Measurements from ENCODE around the gene PCSK4.

DNA sequence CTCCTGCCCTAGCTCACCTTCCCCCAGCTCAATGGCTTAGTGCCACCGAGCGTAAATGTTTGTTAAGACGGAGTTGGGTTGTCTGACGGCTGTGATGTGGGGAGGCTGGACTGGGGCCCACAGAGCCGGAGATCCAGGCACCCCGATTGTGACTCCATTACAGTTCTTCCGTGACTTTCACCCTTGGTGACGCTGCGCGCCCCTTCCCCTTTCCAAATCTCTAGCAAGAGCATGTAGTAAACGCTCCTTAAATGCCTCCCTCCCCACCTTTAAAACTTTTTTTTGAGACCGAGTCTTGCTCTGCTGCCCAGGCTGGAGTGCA lies 1.7 kb upstream of the PCSK4 start:
- TF ChIP-seq CTCF (conservative IDR thresholded peaks at IDR 0.05; ENCODE audit: low read length) (no peak), EZH2phosphoT487 (IDR thresholded peaks at IDR 0.05; ENCODE audit: borderline replicate concordance, low read depth, low read length) (no peak)

Measured in OCI-LY7 (cell line).